Esophagus muscularis mucosa (tissue), 4 donors: ENCODE results near the gene ENTR1.

Source experiments
- EP300 ChIP-seq: sonication (generic); formaldehyde crosslinking; IDR thresholded peaks from one replicate; pipeline ENCODE4 v1.6.1; 2017; ENCODE audit warnings: antibody characterized with exemption
- POLR2A ChIP-seq: fragments of 450-650 bp; IDR thresholded peaks from one replicate; pipeline ENCODE4 v1.6.1; 2017; ENCODE audit warnings: antibody characterized with exemption, moderate library complexity, mild to moderate bottlenecking, low read depth
- POLR2AphosphoS5 ChIP-seq, 2 donors: sonication (generic); formaldehyde crosslinking; IDR thresholded peaks; one replicate each; pipeline ENCODE4 v1.6.1; 2017; ENCODE audit warnings: antibody characterized with exemption in 2 of 2
- TF ChIP-seq, protein P1 (sequence below), 3 experiments: fragments of 200-600 bp in 2 of 3; fragments of 450-650 bp in 1 of 3; sonication (generic) in 2 of 3; IDR thresholded peaks; one replicate each; pipeline ENCODE4 v1.5.1; 2017 to 2019; ENCODE audit warnings: antibody characterized with exemption in 3 of 3, mild to moderate bottlenecking in 2 of 3, moderate library complexity in 1 of 3

DNA sequence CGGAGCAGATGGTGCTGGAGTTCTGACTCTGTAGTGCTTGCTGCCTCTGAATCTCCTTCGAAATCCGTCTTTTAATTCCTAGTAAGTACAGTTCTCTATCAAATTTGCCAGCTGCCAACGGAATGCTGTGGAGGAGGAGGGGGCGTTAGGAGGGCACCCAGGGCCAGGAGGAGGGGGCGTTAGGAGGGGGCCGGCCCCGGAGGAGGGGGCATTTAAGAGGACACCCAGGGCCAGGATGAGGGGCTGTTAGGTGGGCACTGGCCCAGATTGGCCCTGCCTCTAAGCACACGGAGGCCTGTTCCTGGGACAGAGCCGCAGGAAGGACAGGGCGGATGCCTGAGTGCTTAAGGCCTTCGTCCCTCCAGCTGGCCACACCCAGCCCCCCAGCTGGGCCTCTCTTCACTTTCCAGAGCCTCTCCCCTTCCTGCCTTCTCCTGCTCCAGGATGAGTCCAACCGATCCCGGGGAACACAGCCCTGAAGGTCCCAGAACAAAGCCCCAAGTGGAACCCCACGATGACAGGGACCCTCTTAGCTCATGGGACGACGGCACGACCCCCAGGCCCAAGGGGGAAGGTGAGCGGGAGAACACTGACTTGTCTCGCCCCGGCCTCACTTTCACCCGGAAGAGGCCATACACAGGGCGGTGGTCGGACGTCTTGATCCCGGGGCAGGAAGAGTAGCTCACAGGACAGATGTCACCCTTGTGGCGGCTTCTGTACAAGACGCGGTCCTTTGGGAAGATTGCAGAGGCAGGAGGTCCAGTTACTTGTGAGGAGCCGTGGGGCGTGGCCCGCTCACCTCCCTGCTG, 19.5 kb upstream of the ENTR1 start:
- TF ChIP-seq, protein P1, sequence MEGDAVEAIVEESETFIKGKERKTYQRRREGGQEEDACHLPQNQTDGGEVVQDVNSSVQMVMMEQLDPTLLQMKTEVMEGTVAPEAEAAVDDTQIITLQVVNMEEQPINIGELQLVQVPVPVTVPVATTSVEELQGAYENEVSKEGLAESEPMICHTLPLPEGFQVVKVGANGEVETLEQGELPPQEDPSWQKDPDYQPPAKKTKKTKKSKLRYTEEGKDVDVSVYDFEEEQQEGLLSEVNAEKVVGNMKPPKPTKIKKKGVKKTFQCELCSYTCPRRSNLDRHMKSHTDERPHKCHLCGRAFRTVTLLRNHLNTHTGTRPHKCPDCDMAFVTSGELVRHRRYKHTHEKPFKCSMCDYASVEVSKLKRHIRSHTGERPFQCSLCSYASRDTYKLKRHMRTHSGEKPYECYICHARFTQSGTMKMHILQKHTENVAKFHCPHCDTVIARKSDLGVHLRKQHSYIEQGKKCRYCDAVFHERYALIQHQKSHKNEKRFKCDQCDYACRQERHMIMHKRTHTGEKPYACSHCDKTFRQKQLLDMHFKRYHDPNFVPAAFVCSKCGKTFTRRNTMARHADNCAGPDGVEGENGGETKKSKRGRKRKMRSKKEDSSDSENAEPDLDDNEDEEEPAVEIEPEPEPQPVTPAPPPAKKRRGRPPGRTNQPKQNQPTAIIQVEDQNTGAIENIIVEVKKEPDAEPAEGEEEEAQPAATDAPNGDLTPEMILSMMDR (IDR thresholded peaks at IDR 0.05) = no peak
- TF ChIP-seq EP300 (no peak), POLR2A (no peak), POLR2AphosphoS5 (IDR thresholded peaks at IDR 0.05) (no peak)
